Small intestine (tissue), 7 donors: ENCODE data around the gene ADPRH. TPM values are rescaled to one million over a fixed set of nuclear protein-coding genes. Genes with fewer than 3 reads are reported as not detected.
A peak's percentile ranks its signal among the peaks of the same experiment; 100 is the strongest.

ENCODE experiments used
- DNase-seq, 2 donors: peaks; one replicate each; pipeline versions ENCODE4 v3.0.0 to v3.0.0-alpha.2; 2013
- FAIRE-seq: peaks from 2 replicates; lab custom pipeline; 2012; peaks lifted over from hg19 to GRCh38; lab: Jason Lieb, UNC
- H3K27ac ChIP-seq, 3 donors: one replicate each; pipeline ENCODE4 v1.5.1; 2013; ENCODE audit warnings: low read length in 2 of 3, mild to moderate bottlenecking in 2 of 3, control low read depth in 1 of 3, inconsistent platforms in 1 of 3, low read depth in 1 of 3, moderate library complexity in 1 of 3
- H3K27me3 ChIP-seq, 3 donors: one replicate each; pipeline ENCODE4 v1.6.1; 2013; ENCODE audit warnings: low read length in 3 of 3, inconsistent platforms in 1 of 3; ENCODE audit not compliant: control insufficient read depth in 3 of 3, insufficient read depth in 3 of 3
- H3K36me3 ChIP-seq, 3 donors: one replicate each; pipeline ENCODE4 v1.6.1; 2013; ENCODE audit warnings: low read length in 3 of 3, inconsistent platforms in 1 of 3, low read depth in 1 of 3, mild to moderate bottlenecking in 1 of 3, moderate library complexity in 1 of 3; ENCODE audit not compliant: control insufficient read depth in 3 of 3, insufficient read depth in 2 of 3
- H3K4me1 ChIP-seq, 3 donors: one replicate each; pipeline ENCODE4 v1.6.1; 2013; ENCODE audit warnings: low read length in 2 of 3, inconsistent platforms in 1 of 3, low read depth in 1 of 3, mild to moderate bottlenecking in 1 of 3, moderate library complexity in 1 of 3; ENCODE audit not compliant: control insufficient read depth in 3 of 3, insufficient read depth in 2 of 3
- H3K4me3 ChIP-seq, 3 donors: one replicate each; pipeline ENCODE4 v1.5.1; 2013; ENCODE audit warnings: low read length in 3 of 3, control low read depth in 1 of 3, inconsistent platforms in 1 of 3, low read depth in 1 of 3, mild to moderate bottlenecking in 1 of 3, moderate library complexity in 1 of 3
- H3K9me3 ChIP-seq, 2 donors: one replicate each; pipeline ENCODE4 v1.6.1; 2013; ENCODE audit warnings: low read depth in 1 of 2, low read length in 1 of 2; ENCODE audit not compliant: control insufficient read depth in 2 of 2, insufficient read depth in 1 of 2
- WGBS, 3 donors: extraction: QIAGEN DNeasy Blood & Tissue Kit; methylation state at CpG; one replicate each; pipeline ENCODE4 v1.1.7; 2013; 5-methylcytosine and 5-hydroxymethylcytosine counted together
- polyA plus RNA-seq, 4 donors: library from polyadenylated mRNA; stranded (reverse) in 3 of 4; unstranded in 1 of 4; fragments of 200-250 nt in 3 of 4; fragments of 120-200 nt in 1 of 4; gene quantifications; one replicate each; pipeline versions ENCODE4 v1.2.1 to v1.2.3, GENCODE V29; 2013
- donor health status: healthy with polysubstance abuse.
- donor health status: control.
- donor health status: control.
- donor health status: Bipolar disorder and iron deficiency.
- donor health status: healthy.

The ADPRH gene
- polyA plus RNA-seq, 4 donors = 0.89 to 5.4 (median 2.1) TPM

GRCh38 chr3:119624002-119624720 lies 44.9 kb downstream of the ADPRH start:
- peaks cover 0 to 4% of the 10 kb centered on the region in 2 donors for H3K9me3 ChIP-seq
- no peaks in the 10 kb centered on the region for H3K27me3 ChIP-seq
- FAIRE-seq = no peak
- no peak overlapping the region for H3K27ac ChIP-seq
- peaks cover 0 to 6% (median 0%) of the 10 kb centered on the region in 3 donors for H3K36me3 ChIP-seq
- DNase-seq = no peak
- no peak overlapping the region for H3K4me3 ChIP-seq
- H3K4me1 ChIP-seq = no peaks in the 10 kb centered on the region
- 86 to 89% (median 88%) methylated on average over 9 of the region's 9 CpGs for WGBS, 3 donors

DNA sequence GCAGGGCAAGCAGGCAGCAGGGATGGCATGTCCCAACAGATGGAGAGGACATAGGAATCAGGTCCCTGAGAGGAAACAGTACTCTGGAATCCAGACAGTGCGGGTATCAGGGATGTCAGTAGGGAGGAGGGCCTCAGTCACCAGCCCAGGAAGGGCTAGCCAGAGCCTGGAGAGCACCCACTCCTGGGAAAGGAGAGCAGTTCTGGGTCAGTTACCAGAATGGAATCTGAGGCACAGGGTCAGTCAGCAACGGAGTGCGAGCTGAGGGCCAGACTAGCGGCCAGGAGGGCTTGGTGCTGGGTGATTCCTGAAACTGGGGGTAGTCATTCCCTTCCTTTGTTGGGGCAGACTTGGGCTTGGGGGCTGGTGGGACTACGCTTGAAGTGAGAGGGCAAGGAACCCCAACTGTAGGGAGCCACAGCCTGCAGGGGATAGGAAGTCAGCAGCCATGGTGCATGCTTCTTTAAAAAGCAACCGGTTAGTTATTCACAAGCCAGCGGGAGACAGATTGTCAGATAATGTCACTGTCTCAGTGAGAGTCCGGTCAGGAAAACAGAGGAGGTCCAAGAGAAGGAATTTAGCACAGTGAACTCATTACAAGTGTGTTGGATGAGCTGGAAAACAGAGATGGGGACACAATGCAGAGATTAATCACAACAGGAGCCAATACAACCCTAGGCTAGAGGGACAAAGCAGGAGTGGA lies 46.3 kb downstream of the ADPRH start:
- FAIRE-seq (no peak), DNase-seq (no peak)
- H3K9me3 ChIP-seq = peaks cover 0 to 4% of the 10 kb centered on the region in 2 donors
- no peak overlapping the region for H3K4me3 ChIP-seq
- peaks cover 0 to 6% (median 0%) of the 10 kb centered on the region in 3 donors for H3K36me3 ChIP-seq
- H3K4me1 ChIP-seq = peaks cover 0 to 4% (median 0%) of the 10 kb centered on the region in 3 donors
- no peak overlapping the region for H3K27ac ChIP-seq
- H3K27me3 ChIP-seq = no peaks in the 10 kb centered on the region
- WGBS, 3 donors = 76 to 77% (median 77%) methylated on average over 8 of the region's 8 CpGs

- Histone ChIP-seq H3K27ac (no peak overlapping the region), H3K4me1 (peaks cover 0 to 4% (median 0%) of the 10 kb centered on the region in 3 donors), H3K9me3 (peaks cover 0 to 4% of the 10 kb centered on the region in 2 donors), H3K4me3 (no peak overlapping the region), H3K36me3 (peaks cover 0 to 2% (median 0%) of the 10 kb centered on the region in 3 donors), H3K27me3 (no peaks in the 10 kb centered on the region)
- 86 to 100% (median 100%) methylated on average over 1 of the region's 1 CpG for WGBS, 3 donors
- DNase-seq (no peak), FAIRE-seq (no peak)
These were observed 46.9 kb downstream of the ADPRH start for GRCh38 chr3:119626196-119626595.

DNA sequence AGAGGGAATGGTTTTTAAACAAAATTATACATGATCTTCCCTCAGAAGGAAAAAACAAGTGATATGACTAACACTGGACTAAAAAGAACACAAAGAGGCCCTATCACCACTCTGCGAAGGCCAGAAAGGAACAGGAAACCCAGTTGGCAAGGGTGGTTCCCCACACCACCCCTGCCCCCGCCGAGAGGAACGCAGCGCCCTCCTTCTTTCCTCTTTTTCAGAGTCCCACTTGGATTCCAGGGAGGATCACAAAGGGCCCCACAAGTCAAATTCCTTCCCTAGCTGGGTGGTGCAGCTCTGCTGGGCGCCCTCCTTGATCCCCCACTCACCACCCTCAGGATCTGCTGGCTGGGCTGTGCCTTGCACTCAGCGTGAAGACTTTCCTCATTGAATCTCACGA lies 48.2 kb downstream of the ADPRH start:
- 61 to 79% (median 75%) methylated on average over 8 of the region's 8 CpGs for WGBS, 3 donors
- FAIRE-seq (no peak), DNase-seq (no peak)
- peaks cover 0 to 4% of the 10 kb centered on the region in 2 donors for H3K9me3 ChIP-seq
- H3K36me3 ChIP-seq = peaks cover 0 to 2% (median 0%) of the 10 kb centered on the region in 3 donors
- peak overlapping the region in 1 of 3 donors; percentile 32 for H3K27ac ChIP-seq
- H3K4me3 ChIP-seq = no peak overlapping the region
- H3K27me3 ChIP-seq = no peaks in the 10 kb centered on the region
- peaks cover 0 to 4% (median 0%) of the 10 kb centered on the region in 3 donors for H3K4me1 ChIP-seq

GRCh38 chr3:119628390-119628789 lies 49.1 kb downstream of the ADPRH start:
- H3K27me3 ChIP-seq = no peaks in the 10 kb centered on the region
- FAIRE-seq = no peak
- H3K36me3 ChIP-seq = peaks cover 0 to 2% (median 0%) of the 10 kb centered on the region in 3 donors
- DNase-seq = no peak
- H3K4me3 ChIP-seq = no peak overlapping the region
- peaks cover 0 to 4% of the 10 kb centered on the region in 2 donors for H3K9me3 ChIP-seq
- 63 to 82% (median 69%) methylated on average over 4 of the region's 4 CpGs for WGBS, 3 donors
- H3K4me1 ChIP-seq = peaks cover 0 to 4% (median 0%) of the 10 kb centered on the region in 3 donors
- peak overlapping the region in 1 of 3 donors; percentile 0 for H3K27ac ChIP-seq

- Histone ChIP-seq H3K9me3 (peaks cover 0 to 2% of the 10 kb centered on the region in 2 donors), H3K4me1 (peaks cover 0 to 4% (median 0%) of the 10 kb centered on the region in 3 donors), H3K36me3 (peaks cover 0 to 2% (median 0%) of the 10 kb centered on the region in 3 donors), H3K27ac (peak overlapping the region in 1 of 3 donors; percentile 22), H3K4me3 (no peak overlapping the region), H3K27me3 (no peaks in the 10 kb centered on the region)
- FAIRE-seq (no peak), DNase-seq (no peak)
- 54 to 84% (median 59%) methylated on average over 1 of the region's 1 CpG for WGBS, 3 donors
These were observed 49.6 kb downstream of the ADPRH start for GRCh38 chr3:119628816-119629445.

DNA sequence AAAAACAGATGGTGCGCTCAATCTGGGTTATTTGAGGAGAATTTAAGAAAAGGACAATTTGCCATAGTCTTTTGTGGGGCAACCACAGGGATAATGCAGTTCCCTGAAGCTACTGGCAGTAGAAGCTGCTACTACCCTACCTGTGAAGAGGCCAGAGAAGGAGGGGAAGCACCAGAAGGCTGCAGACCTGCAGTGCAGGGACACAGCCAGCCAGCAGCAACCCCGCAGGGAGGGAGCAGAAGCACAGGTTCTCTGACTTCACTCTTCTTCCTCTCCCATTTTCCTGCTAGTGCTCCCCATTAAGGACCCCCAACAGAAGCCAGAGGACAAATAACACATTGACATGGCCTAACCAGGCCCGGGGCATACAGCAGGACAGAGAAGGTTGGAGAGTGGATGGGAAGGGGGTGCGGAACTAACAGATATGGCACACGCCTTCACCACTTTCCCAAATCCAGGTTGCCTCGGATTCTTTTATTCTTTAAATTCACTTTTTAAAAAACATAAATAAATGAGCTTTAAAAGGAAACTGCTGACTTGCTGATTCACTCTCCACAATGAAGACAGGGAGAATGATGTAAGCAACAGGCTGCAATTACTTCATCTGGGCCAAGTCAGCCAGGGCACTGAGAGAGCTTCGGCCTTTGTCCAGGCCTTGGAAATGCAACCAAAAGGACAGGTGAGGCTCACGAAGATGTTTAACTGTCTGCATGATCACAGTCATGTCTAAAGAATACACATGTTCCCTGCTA lies 51.0 kb downstream of the ADPRH start:
- peak in 1 of 2 donors; percentile 40 for DNase-seq
- peaks cover 0 to 4% (median 0%) of the 10 kb centered on the region in 3 donors for H3K4me1 ChIP-seq
- FAIRE-seq = no peak
- no peaks in the 10 kb centered on the region for H3K9me3 ChIP-seq
- no peak overlapping the region for H3K4me3 ChIP-seq
- H3K36me3 ChIP-seq = peaks cover 0 to under 1% (median 0%) of the 10 kb centered on the region in 3 donors
- 80 to 87% (median 86%) methylated on average over 8 of the region's 8 CpGs for WGBS, 3 donors
- no peaks in the 10 kb centered on the region for H3K27me3 ChIP-seq
- H3K27ac ChIP-seq = peak overlapping the region in 1 of 3 donors; percentile 15
